Measurements from ENCODE around the gene SMCHD1. TPM values are rescaled to one million over a fixed set of nuclear protein-coding genes. Genes with fewer than 3 reads are reported as not detected.
"Not testable (repeated sequence)": the region's sequence is repeated elsewhere in the genome, so short reads cannot be mapped to it uniquely, and the experiment has no call there.

The SMCHD1 gene
- total and polyA plus RNA-seq, 2 experiments from 2014 or later, result 18.9 to 54.2 TPM

GRCh38 chr18:2799369-2799768 is 143.8 kb downstream of the SMCHD1 start:
- peaks cover 34% of the 10 kb centered on the region for H3K36me3 ChIP-seq
- H3K27me3 ChIP-seq, result no peaks in the 10 kb centered on the region
- no peak for TF ChIP-seq CTCF (IDR thresholded peaks at IDR 0.05; ENCODE audit: low read depth, low read length)
- no peak for DNase-seq (ENCODE audit: low read depth in 1 of 2, low spot score in 1 of 2)
- H3K4me3 ChIP-seq, result no peak overlapping the region
- H3K9me3 ChIP-seq (ENCODE audit: low read depth), result no peaks in the 10 kb centered on the region
- no peaks in the 10 kb centered on the region for H3K4me1 ChIP-seq (ENCODE audit: low read depth)
- peak overlapping the region; percentile 8 for H3K27ac ChIP-seq

GRCh38 chr18:2805970-2806943 is 150.7 kb downstream of the SMCHD1 start:
- peak in 1 of 2 donors; percentile 27 for DNase-seq (ENCODE audit: low read depth in 1 of 2, low spot score in 1 of 2)
- H3K36me3 ChIP-seq, result peaks cover 9% of the 10 kb centered on the region
- H3K27ac ChIP-seq, result peak overlapping the region; percentile 71
- H3K4me1 ChIP-seq (ENCODE audit: low read depth), result no peaks in the 10 kb centered on the region
- TF ChIP-seq CTCF (IDR thresholded peaks at IDR 0.05; ENCODE audit: low read depth, low read length), result no peak
- no peak overlapping the region for H3K4me3 ChIP-seq
- no peaks in the 10 kb centered on the region for H3K9me3 ChIP-seq (ENCODE audit: low read depth)
- no peaks in the 10 kb centered on the region for H3K27me3 ChIP-seq

- DNase-seq (ENCODE audit: low read depth in 1 of 2, low spot score in 1 of 2); H3K9me3 ChIP-seq (ENCODE audit: low read depth); H3K36me3 ChIP-seq; H3K4me3 ChIP-seq; H3K4me1 ChIP-seq (ENCODE audit: low read depth); H3K27me3 ChIP-seq; H3K27ac ChIP-seq: not testable (repeated sequence)
Measured at GRCh38 chr18:2808640-2809039, 153.1 kb downstream of the SMCHD1 start.

GRCh38 chr18:2809666-2810183 is 154.2 kb downstream of the SMCHD1 start:
- not testable (repeated sequence) for H3K4me3 ChIP-seq; DNase-seq (ENCODE audit: low read depth in 1 of 2, low spot score in 1 of 2); H3K27me3 ChIP-seq; H3K36me3 ChIP-seq; H3K4me1 ChIP-seq (ENCODE audit: low read depth); H3K9me3 ChIP-seq (ENCODE audit: low read depth); H3K27ac ChIP-seq

- DNase-seq (ENCODE audit: low read depth in 1 of 2, low spot score in 1 of 2), result no peak
- Histone ChIP-seq H3K4me1 (ENCODE audit: low read depth) (no peaks in the 10 kb centered on the region), H3K27ac (no peak overlapping the region), H3K36me3 (no peaks in the 10 kb centered on the region), H3K4me3 (no peak overlapping the region), H3K9me3 (ENCODE audit: low read depth) (no peaks in the 10 kb centered on the region), H3K27me3 (no peaks in the 10 kb centered on the region)
- TF ChIP-seq CTCF (IDR thresholded peaks at IDR 0.05; ENCODE audit: low read depth, low read length), result no peak
Measured at GRCh38 chr18:2811416-2811815, 155.9 kb downstream of the SMCHD1 start.

- Histone ChIP-seq H3K4me1 (ENCODE audit: low read depth) (no peaks in the 10 kb centered on the region), H3K4me3 (no peak overlapping the region), H3K27ac (no peak overlapping the region), H3K36me3 (no peaks in the 10 kb centered on the region), H3K9me3 (ENCODE audit: low read depth) (no peaks in the 10 kb centered on the region), H3K27me3 (no peaks in the 10 kb centered on the region)
- no peak for DNase-seq (ENCODE audit: low read depth in 1 of 2, low spot score in 1 of 2)
- no peak for TF ChIP-seq CTCF (IDR thresholded peaks at IDR 0.05; ENCODE audit: low read depth, low read length)
Measured at GRCh38 chr18:2814928-2815327, 159.4 kb downstream of the SMCHD1 start.

Measured in cardiac muscle cell (in vitro differentiated cells and primary cell).